Endothelial cell of umbilical vein (primary cell): ENCODE measurements around the gene CD82. TPM values are rescaled to one million over a fixed set of nuclear protein-coding genes. Genes with fewer than 3 reads are reported as not detected.

Experiments used
- BruUV-seq: library from RNA; stranded (reverse); fragments of 400-500 nt; replicated peaks from 2 replicates; lab custom pipeline; 2021; lab: Mats Ljungman, UMichigan
- CTCF ChIA-PET: fragments of 300-600, 350-600 bp; sonication (Branson Sonifier 250); formaldehyde crosslinking; loops from one replicate; lab custom pipeline; 2021; ENCODE audit warnings: antibody characterized with exemption, inconsistent platforms; lab: Charles Lee
- POLR2A ChIA-PET: fragments of 300-600, 350-600 bp; sonication (Branson Sonifier 250); formaldehyde crosslinking; loops from one replicate; lab custom pipeline; 2021; ENCODE audit warnings: antibody characterized with exemption, inconsistent platforms; lab: Charles Lee
- DNase-seq: peaks from one replicate; pipeline ENCODE4 v3.0.0-alpha.2; 2011; ENCODE audit warnings: low read depth, low spot score
- FAIRE-seq: peaks from 2 replicates; lab custom pipeline; 2011; peaks lifted over from hg19 to GRCh38; lab: Jason Lieb, UNC
- H2AFZ ChIP-seq: 2 replicates; pipeline ENCODE4 v1.6.0; 2012; ENCODE audit warnings: low read depth, low read length, control low read depth, inconsistent platforms
- H3K27ac ChIP-seq: 2 replicates; pipeline ENCODE4 v1.5.1; 2011; ENCODE audit warnings: low read depth, mild to moderate bottlenecking, control low read depth, low read length, moderate library complexity; ENCODE audit not compliant: insufficient read depth
- H3K27me3 ChIP-seq, 2 experiments: 2 replicates each; pipeline versions ENCODE4 v1.6.0 to v1.6.1; 2011; ENCODE audit warnings: low read length in 2 of 2, mixed read lengths in 1 of 2; ENCODE audit not compliant: control insufficient read depth in 2 of 2, insufficient read depth in 2 of 2
- H3K36me3 ChIP-seq, 2 experiments: 2 replicates in 1 of 2; 3 replicates in 1 of 2; pipeline ENCODE4 v1.5.1; 2011; ENCODE audit warnings: low read length in 2 of 2, mild to moderate bottlenecking in 1 of 2, moderate library complexity in 1 of 2; ENCODE audit not compliant: control insufficient read depth in 2 of 2, insufficient read depth in 2 of 2; ENCODE audit errors: extremely low read depth in 1 of 2
- H3K4me1 ChIP-seq: 3 replicates; pipeline ENCODE4 v1.5.1; 2011; ENCODE audit warnings: mild to moderate bottlenecking, low read length; ENCODE audit not compliant: control insufficient read depth, insufficient read depth; ENCODE audit errors: extremely low read depth
- H3K4me2 ChIP-seq: 2 replicates; pipeline ENCODE4 v1.6.1; 2011; ENCODE audit warnings: low read length, control low read depth, mixed read lengths; ENCODE audit not compliant: insufficient read depth
- H3K4me3 ChIP-seq, 3 experiments: fragments of 200-600 bp in 1 of 3; sonication (generic), shearing (Covaris generic) in 1 of 3; replicated peaks in 1 of 3; 2 replicates each; pipeline ENCODE4 v1.5.1; 2011 to 2016; ENCODE audit warnings: control low read depth in 3 of 3, low read length in 3 of 3, mild to moderate bottlenecking in 2 of 3, inconsistent platforms in 1 of 3, low read depth in 1 of 3, moderate library complexity in 1 of 3; ENCODE audit not compliant: insufficient read depth in 1 of 3
- H3K79me2 ChIP-seq: 2 replicates; pipeline ENCODE4 v1.6.0; 2012; ENCODE audit warnings: low read length, inconsistent platforms; ENCODE audit not compliant: control insufficient read depth, insufficient read depth
- H3K9ac ChIP-seq: replicated peaks from 2 replicates; pipeline ENCODE3; 2011; ENCODE audit warnings: low read length, control low read depth; ENCODE audit not compliant: insufficient read depth; ENCODE audit errors: extremely low read depth
- H3K9me1 ChIP-seq: replicated peaks from 3 replicates; pipeline ENCODE4 v1.6.0; 2011; ENCODE audit warnings: mild to moderate bottlenecking, low read length; ENCODE audit not compliant: control insufficient read depth, insufficient read depth; ENCODE audit errors: extremely low read depth
- H3K9me3 ChIP-seq: replicated peaks from 2 replicates; pipeline ENCODE4 v1.5.1; 2012; ENCODE audit warnings: low read length, inconsistent platforms; ENCODE audit not compliant: control insufficient read depth, insufficient read depth
- H4K20me1 ChIP-seq: replicated peaks from 2 replicates; pipeline ENCODE3; 2011; ENCODE audit warnings: mild to moderate bottlenecking, low read length; ENCODE audit not compliant: control insufficient read depth, insufficient read depth; ENCODE audit errors: extremely low read depth
- EZH2 ChIP-seq: IDR thresholded peaks from 2 replicates; pipeline ENCODE4 v1.6.1; 2012; ENCODE audit warnings: borderline replicate concordance, low read depth, mild to moderate bottlenecking, moderate library complexity, low read length, inconsistent platforms; ENCODE audit not compliant: severe bottlenecking
- FOS ChIP-seq: IDR thresholded peaks from 2 replicates; pipeline ENCODE4 v1.6.1; 2011; ENCODE audit warnings: mild to moderate bottlenecking, low read length, moderate library complexity, borderline replicate concordance; ENCODE audit not compliant: insufficient read depth
- GATA2 ChIP-seq: IDR thresholded peaks from 2 replicates; pipeline ENCODE4 v1.7.0; 2011; ENCODE audit warnings: low read depth, mild to moderate bottlenecking, moderate library complexity, mixed read lengths, low read length; ENCODE audit not compliant: insufficient read length, insufficient read depth
- JUN ChIP-seq: IDR thresholded peaks from 2 replicates; pipeline ENCODE4 v1.6.1; 2011; ENCODE audit warnings: borderline replicate concordance, low read depth; ENCODE audit not compliant: insufficient read length, insufficient read depth
- MYC ChIP-seq: IDR thresholded peaks from one replicate; pipeline ENCODE4 v1.6.1; 2011; ENCODE audit warnings: mild to moderate bottlenecking, low read depth, low read length
- POLR2A ChIP-seq: IDR thresholded peaks from 2 replicates; pipeline ENCODE4 v1.6.1; 2012; ENCODE audit warnings: low read depth, mild to moderate bottlenecking, control low read depth, low read length
- POLR2AphosphoS5 ChIP-seq: IDR thresholded peaks from 2 replicates; pipeline ENCODE4 v1.6.1; 2012; ENCODE audit warnings: low read depth, mild to moderate bottlenecking, control low read depth, low read length, moderate library complexity; ENCODE audit not compliant: insufficient read depth
- dilution Hi-C: fragments of 300-500 bp; cut with MboI; formaldehyde crosslinking; loops from one replicate; pipeline ENCODE4 v1.15.0; 2019; ENCODE audit warnings: low sequenced_read_pairs; ENCODE audit not compliant: extremely low pct_ligation_motif_present
- intact Hi-C: fragments of 100-400 bp; cut with micrococcal nuclease; formaldehyde crosslinking; loops from one replicate; pipeline ENCODE4 v1.10.0; 2022
- polyA plus RNA-seq, 4 experiments: library from polyadenylated mRNA; depleted of rRNA in 3 of 4; stranded (reverse) in 3 of 4; unstranded in 1 of 4; fragments of >200 nt; gene quantifications; 2 replicates each; pipeline versions ENCODE4 v1.2.1 to v1.2.3, GENCODE V29; 2011 to 2012; ENCODE audit warnings: missing spikeins in 1 of 4
- total RNA-seq: library from RNA; stranded (reverse); gene quantifications from 2 replicates; pipeline ENCODE4 v1.2.3, GENCODE V29; 2021
- TF ChIP-seq, protein P1 (sequence below), 2 donors: IDR thresholded peaks; 1 replicate in 1 of 2; 2 replicates in 1 of 2; pipeline ENCODE4 v1.5.1; 2011; ENCODE audit warnings: low read length in 2 of 2, mild to moderate bottlenecking in 2 of 2, moderate library complexity in 2 of 2, control low read depth in 1 of 2, inconsistent platforms in 1 of 2, low read depth in 1 of 2; ENCODE audit not compliant: insufficient read depth in 1 of 2; ENCODE audit errors: extremely low read depth in 1 of 2
- TF ChIP-seq, protein P2 (sequence below): IDR thresholded peaks from 2 replicates; pipeline ENCODE4 v1.6.1; 2011; ENCODE audit not compliant: insufficient read depth, insufficient read length

CD82 gene
- total and polyA plus RNA-seq, 2 donors (not counting 3 experiments of a cell fraction or from before 2014, with no cell fraction given), result 17.9 to 25.2 TPM

DNA sequence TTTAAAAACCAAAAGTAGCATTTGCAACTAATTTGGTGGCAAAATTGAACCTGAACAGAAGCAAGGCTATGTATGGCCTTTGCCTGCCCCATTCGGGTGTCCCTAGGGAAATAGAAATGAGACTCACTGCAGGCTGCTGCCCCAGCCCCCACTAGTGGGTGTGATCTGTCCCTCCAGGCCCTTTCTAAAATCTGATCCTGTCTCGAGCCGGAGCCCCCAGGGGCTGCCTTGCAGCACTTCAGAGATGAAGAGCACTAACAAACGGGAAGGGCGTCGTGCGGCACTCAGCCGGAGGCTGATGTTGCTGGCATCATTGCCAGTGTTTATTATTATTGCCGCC is 43.2 kb downstream of the CD82 start:
- no peaks in the 10 kb centered on the region for H3K9me3 ChIP-seq
- H3K9ac ChIP-seq, result no peak overlapping the region
- H3K36me3 ChIP-seq, result no peaks in the 10 kb centered on the region
- H3K4me2 ChIP-seq, result no peak overlapping the region
- dilution Hi-C loops (no loop called here), intact Hi-C loops (loop anchor here (2.0 kb wide), 1 partner anchor 40 kb away; no protein-coding TSS in a partner anchor)
- POLR2A ChIA-PET, result no interaction called here
- FAIRE-seq (no peak), DNase-seq (no peak)
- CTCF ChIA-PET, result interaction anchor here (0.6 to 10.7 kb wide), 2 partner anchors 27 to 49 kb away, joined by 3 to 860 read pairs; partner anchors contain the start of gene CD82
- no peak overlapping the region for H2AFZ ChIP-seq
- no peaks in the 10 kb centered on the region for H3K9me1 ChIP-seq
- BruUV-seq, result no TSS peak
- no peaks in the 10 kb centered on the region for H4K20me1 ChIP-seq
- TF ChIP-seq GATA2 (no peak), POLR2A (no peak), FOS (no peak), JUN (no peak), EZH2 (no peak), POLR2AphosphoS5 (no peak), MYC (no peak)
- TF ChIP-seq, protein P1, sequence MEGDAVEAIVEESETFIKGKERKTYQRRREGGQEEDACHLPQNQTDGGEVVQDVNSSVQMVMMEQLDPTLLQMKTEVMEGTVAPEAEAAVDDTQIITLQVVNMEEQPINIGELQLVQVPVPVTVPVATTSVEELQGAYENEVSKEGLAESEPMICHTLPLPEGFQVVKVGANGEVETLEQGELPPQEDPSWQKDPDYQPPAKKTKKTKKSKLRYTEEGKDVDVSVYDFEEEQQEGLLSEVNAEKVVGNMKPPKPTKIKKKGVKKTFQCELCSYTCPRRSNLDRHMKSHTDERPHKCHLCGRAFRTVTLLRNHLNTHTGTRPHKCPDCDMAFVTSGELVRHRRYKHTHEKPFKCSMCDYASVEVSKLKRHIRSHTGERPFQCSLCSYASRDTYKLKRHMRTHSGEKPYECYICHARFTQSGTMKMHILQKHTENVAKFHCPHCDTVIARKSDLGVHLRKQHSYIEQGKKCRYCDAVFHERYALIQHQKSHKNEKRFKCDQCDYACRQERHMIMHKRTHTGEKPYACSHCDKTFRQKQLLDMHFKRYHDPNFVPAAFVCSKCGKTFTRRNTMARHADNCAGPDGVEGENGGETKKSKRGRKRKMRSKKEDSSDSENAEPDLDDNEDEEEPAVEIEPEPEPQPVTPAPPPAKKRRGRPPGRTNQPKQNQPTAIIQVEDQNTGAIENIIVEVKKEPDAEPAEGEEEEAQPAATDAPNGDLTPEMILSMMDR (IDR thresholded peaks at IDR 0.05; ENCODE audit: extremely low read depth in 1 of 2, insufficient read depth in 1 of 2, low read depth in 1 of 2, low read length in 2 of 2), result no peak
- TF ChIP-seq, protein P2, sequence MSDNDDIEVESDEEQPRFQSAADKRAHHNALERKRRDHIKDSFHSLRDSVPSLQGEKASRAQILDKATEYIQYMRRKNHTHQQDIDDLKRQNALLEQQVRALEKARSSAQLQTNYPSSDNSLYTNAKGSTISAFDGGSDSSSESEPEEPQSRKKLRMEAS, result no peak
- H3K27me3 ChIP-seq, result no peaks in the 10 kb centered on the region
- H3K4me1 ChIP-seq, result peaks cover 9% of the 10 kb centered on the region
- no peak overlapping the region for H3K4me3 ChIP-seq
- H3K27ac ChIP-seq, result no peak overlapping the region
- no peaks in the 10 kb centered on the region for H3K79me2 ChIP-seq
